ENCODE results near the gene NGLY1.

- TF ChIP-seq POLR2A (IDR thresholded peaks at IDR 0.05) (no peak), CTCF (IDR thresholded peaks at IDR 0.05) (no peak)
Observed at GRCh38 chr3:25706213-25706612, 77.0 kb downstream of the NGLY1 start.
